NCI-H526 (cell line): ENCODE data around the gene CORO7.
"Not testable (repeated sequence)": the region's sequence is repeated elsewhere in the genome, so short reads cannot be mapped to it uniquely, and the experiment has no call there.

ENCODE experiments used
- DNase-seq, 2 experiments: peaks; one replicate each; lab custom pipeline; 2025; lab: John Stamatoyannopoulos, UW

Gene CORO7

DNA sequence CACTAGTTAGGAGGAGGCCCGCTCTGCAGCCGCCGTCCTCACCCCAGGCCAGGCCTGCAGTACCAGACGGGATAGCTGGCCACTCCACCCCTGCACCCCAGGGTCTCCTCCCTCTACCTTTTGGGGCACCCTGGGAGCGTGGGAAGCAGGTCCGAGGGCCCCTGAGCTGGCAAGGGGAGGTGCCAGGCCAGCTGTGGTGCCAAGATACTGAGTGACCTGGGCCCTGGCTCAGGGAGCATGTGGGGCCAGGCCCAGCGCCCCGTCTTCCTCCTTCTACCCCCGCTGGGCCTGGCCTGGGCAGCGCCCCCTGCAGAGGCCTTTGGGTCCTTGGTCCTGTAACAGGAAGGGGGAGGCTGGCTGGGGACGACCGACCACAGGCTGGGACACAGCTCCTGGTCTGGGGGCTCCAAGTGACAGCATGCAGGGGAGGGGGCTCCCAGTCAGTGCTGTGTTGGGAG is 78.2 kb downstream of the CORO7 start:
- no peak for DNase-seq

DNA sequence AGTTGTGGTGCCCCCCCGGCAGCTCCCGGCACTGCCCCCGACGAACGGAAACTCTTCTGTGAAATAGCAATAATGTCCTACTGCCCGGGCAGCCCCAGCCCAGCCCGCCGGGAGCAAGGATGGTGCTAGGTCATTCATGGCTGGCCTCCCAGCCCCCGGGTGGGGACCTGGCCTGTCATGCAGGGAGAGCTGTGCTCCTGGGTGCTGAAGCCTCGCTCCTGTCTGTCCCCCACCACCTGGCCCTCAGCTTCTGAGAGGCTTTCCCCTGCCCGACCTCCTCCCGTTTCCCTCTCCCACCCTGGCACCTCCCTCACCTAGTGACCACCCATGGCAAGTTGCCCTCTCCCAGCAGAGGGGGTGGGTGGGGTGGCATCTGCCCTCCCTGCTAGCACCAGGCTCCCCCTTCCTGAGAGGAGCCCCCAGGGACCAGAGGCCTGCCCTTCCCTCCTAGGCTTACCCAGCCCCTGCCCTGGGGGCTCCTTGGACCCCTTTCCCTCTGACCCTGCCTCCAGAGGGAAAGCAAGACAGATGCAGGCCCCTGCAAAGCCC is 78.8 kb downstream of the CORO7 start:
- no peak for DNase-seq

DNA sequence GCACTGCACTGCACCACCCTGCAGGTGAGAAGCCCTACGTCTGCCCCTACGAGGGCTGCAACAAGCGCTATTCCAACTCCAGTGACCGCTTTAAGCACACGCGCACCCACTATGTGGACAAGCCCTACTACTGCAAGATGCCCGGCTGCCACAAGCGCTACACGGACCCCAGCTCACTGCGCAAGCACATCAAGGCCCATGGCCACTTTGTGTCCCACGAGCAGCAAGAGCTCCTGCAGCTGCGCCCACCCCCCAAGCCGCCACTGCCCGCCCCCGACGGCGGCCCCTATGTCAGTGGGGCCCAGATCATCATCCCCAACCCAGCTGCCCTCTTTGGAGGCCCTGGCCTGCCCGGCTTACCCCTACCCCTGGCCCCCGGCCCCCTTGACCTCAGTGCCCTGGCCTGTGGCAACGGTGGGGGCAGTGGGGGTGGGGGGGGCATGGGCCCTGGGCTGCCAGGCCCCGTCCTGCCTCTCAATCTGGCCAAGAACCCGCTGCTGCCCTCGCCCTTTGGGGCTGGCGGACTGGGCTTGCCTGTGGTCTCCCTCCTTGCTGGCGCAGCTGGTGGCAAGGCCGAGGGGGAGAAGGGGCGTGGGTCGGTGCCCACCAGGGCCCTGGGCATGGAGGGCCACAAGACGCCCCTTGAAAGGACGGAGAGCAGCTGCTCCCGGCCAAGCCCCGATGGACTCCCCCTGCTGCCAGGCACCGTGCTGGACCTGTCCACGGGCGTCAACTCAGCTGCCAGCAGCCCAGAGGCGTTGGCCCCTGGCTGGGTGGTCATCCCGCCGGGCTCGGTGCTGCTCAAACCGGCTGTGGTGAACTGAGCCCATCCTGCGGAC is 79.5 kb downstream of the CORO7 start:
- no peak for DNase-seq

DNA sequence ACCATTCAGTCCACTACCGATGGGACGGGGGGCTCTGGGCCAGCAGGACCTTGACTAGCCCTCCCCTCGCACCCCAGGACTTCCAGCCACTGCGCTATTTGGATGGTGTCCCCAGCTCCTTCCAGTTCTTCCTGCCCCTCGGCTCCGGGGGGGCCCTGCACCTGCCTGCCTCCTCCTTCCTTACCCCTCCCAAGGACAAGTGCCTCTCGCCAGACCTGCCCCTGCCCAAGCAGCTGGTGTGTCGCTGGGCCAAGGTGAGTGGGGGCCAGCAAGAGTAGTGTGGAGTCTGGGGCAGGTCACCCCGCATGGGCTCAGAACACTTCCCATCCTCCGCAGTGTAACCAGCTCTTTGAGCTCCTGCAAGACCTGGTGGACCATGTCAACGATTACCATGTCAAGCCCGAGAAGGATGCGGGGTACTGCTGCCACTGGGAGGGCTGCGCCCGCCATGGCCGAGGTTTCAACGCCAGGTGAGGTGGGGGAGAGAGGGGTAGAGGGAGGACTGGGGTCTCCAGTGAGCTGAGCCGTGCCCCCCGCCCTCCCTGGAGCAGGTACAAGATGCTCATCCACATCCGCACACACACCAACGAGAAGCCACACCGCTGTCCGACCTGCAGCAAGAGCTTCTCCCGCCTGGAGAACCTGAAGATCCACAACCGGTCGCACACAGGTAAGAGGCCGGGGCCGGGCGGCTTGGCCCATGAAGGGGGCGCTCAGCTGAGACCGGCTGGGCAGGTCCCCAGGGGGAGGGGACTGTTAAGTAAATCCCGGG is 81.5 kb downstream of the CORO7 start:
- DNase-seq, result no peak

DNA sequence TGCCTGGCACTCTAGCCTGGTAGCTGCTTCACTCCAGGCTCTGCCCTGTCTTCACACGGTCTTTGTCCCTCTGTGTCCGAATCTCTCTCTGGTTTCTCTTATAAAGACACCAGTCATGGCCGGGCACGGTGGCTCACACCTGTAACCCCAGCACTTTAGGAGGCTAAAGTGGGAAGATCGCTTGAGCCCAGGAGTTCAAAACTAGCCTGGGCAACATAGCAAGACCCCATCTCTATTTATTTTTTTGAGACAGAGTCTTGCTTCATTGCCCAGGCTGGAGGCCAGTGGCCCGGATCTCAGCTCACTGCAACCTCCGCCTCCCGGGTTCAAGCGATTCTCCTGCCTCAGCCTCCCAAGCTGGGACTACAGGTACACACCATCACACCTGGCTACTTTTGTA is 82.7 kb downstream of the CORO7 start:
- not testable (repeated sequence) for DNase-seq

DNA sequence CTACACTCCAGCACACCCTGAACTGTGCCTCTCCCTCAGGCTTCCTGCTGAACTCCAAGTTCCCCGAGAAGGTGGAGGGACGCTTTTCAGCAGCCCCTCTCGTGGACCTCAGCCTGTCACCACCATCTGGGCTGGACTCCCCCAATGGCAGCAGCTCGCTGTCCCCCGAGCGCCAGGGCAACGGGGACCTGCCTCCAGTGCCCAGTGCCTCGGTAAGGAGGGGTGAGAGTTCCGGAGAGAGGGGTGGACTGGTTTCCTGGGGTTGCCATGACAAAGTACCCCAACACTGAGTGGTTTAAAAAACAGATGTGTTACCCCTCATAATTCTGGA is 83.1 kb downstream of the CORO7 start:
- DNase-seq, result no peak

DNA sequence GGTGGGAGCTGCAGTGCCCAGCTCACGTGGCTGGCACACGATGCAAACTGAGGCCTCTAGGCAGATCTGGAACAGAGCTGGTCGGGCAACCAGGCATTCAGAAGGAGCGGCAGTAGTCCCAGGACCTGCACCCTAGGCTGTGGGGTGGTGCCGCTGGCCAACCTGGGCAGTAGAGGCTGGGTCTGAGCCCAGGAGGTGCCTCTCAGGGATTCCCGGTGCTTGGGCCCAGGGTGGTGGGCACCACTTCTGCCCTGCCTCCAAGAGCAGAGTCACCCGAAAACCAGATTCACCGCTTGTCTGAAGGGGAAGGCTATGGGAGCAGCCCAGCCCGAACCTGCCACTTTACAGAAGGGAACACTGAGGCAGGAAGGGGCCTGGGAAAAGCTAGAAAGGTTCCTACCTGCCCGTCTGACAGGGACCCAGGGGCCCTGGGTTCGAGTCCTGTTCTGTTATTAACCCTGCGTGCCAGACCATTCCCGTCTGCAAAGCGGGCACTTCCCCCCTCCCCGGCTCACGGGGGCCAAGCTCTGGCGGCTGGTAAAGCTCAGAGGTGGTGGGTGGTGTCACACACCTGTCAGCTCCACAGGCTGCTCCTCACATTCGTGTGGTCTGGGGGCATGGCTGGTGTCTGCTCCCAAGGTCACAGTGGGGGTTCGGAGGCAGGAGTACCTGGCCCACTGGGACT is 83.6 kb downstream of the CORO7 start:
- DNase-seq, result no peak

DNA sequence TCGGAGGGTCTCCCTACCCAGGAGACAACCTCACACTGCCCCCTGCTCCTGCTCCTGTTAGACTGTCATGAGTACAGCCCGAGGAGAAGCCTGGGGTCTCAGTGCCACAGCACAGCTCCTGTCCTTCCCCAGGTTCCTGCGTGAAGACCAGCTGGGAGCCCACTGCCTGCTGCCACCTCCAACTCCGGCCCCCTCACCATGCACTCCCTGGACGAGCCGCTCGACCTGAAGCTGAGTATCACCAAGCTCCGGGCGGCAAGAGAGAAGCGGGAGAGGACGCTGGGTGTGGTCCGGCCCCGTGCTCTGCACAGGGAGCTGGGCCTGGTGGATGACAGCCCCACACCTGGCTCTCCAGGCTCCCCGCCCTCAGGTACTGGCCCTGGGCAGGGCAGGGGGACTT is 84.3 kb downstream of the CORO7 start:
- DNase-seq, result no peak

DNA sequence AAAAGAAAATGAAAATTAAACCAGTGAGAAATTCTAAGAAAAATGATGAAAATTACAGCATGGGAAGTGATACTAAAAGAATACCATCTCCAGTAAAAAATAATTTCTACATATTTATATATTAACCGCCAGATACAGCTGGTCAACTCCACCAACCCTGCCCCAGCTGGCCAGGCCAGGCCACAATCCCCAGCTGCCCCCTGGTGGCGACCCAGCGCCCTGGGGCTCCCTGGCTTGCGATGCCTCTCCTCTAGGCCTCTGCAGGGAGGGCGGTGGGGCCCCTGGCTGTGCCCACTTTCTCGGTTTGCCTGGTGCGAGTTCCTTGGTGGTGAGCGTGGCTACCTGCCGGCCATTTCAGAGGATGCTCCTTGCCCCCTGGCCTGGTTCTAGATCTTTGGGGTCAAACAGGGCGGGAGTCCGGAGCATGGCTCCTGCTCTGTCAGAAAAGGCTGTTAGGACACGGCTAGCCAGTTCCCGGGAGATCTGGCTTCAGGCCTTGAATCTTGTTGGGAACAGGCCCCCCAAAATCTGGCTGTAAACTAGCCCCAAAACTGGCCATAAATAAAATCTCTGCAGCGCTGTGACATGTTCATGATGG is 86.0 kb downstream of the CORO7 start:
- peak in 1 of 2 experiments; percentile 37 for DNase-seq

DNA sequence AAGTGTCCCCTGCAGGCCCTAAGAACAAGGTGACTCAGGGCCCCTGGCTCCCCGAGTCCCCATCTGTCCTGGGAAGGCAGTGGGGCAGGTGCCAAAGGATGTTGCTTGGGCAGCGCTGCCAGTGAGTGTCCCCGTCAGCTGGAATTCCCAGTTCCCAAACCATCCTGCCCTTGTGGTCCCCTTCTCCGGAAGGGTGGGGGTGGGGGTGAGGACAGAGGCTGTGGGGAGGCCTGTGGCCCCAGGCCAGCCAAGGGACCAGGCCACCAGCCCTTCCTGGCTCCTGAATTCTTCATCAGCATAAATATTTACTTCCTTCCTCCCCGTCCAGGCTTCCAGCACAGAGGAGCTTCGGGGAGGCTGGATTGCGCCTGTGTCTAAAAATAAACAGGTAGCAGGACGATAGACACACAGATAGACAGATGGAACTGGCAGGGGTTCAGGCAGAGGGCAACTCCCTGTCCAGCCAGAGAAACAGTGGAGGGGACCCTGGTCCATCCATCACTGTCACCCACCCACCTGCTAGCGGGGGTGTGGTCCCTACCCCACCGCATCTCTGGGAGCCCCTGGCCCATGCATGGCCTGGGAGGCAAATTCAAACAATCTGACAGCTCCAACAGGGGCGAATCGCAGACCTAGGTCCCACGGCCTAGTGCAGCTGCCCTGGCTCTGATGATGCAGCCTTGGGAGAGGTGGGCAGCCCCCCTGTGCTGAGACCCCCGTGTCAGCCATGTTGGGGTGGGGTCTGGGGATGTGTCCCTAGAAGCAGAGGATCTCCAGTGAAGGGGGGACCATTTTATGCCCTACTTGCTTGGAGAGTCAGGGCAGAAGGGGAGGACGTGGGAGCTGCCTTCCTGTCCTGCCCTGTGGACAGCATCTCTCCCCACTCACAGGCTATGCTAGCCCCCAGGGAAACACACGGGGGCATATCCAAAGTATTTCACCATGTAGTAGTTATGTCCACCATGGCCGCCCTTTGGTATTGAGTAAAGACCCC is 87.3 kb downstream of the CORO7 start:
- DNase-seq, result no peak

DNA sequence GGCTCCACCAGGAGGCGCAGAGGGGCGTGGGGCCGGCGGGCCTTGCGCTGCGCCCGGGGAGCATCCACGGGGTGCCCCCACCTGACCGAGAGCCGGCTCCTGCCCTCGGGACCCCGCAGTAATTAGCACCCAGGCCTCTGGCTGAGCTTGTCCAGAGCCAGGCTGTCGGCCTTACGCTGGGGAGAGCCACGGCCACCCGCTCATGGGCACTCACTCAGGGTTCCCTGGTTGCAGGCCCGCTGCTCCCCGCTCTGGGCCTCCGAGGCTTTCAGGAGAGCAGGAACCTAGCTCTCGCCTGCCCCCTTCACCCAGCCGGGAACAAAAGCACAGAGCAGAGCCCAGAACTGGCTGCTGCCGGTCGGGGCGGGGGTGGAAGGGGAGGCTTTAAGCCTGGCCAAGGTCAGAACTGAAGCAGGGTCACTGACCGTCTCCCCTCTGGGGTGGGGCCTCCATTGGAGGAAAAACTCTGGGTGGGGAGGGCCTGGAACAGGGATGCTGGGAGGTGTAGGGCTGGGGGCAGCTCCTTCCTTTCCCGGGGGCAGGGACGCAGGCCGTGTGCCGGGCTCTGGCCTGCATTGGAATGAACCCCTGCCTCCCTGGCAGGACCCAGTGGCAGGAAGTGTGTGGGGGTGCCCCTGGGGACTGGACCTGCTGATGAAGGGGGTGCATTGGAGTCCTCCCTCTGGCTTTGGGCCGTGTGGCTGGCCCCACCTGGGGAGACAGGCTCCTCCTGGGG is 88.2 kb downstream of the CORO7 start:
- peak; percentile 58 to 81 for DNase-seq

DNA sequence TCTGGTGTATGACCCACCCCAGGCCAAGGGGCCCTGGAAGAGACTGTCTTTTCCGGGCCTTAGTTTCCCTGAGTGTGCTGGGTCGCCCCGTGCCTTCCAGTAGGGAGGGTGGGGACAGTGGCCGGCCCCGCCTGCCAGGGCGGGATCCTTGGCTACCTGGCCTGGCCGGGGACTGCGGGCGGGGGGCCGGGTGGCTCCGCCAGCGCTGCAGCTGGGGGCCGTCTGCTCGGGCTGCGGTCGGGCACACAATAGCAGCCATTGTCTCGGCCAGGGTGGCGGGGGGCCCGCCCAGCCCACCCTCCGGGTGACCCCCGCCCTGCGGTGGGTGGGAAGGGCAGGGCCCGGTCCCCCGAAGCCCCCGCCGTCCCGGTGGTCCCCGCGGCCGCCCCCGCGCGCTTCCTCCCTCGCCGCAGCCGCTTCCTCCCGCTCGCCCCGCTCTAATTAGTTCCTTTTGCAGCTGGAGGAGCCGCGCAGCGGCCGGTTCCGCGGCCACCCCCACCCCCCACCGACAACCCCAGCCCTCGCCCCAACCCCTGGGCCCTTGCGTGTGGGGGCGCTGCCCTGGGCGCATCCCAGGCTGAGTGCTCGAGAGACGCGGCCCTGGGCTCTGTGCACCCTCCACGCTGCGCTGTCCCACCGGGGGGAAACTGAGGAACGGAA is 88.9 kb downstream of the CORO7 start:
- peak in 1 of 2 experiments; percentile 36 for DNase-seq

DNA sequence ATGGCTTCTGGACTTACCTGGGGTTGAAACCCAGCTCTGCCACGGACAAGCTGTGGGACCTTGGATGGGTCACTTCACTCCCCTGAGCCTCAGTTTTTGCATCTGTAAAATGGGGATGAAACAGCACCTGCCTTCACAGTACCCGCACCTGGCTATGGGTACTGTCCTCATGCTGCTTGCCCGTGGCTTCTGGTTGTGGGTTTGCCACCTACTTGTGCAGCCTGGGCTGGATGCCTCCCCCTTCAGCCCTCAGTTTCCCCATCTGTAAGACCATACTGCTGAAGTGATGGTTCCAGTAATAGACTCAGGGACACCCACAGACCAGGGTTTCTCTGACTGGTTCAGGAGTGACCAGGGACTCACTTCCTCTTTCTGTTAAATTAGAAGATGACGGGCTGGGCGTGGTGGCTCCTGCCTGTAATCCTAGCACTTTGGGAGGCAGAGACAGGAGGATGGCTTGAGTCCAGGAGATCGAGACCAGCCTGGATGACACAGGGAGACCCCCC is 91.1 kb downstream of the CORO7 start:
- DNase-seq, result no peak

DNA sequence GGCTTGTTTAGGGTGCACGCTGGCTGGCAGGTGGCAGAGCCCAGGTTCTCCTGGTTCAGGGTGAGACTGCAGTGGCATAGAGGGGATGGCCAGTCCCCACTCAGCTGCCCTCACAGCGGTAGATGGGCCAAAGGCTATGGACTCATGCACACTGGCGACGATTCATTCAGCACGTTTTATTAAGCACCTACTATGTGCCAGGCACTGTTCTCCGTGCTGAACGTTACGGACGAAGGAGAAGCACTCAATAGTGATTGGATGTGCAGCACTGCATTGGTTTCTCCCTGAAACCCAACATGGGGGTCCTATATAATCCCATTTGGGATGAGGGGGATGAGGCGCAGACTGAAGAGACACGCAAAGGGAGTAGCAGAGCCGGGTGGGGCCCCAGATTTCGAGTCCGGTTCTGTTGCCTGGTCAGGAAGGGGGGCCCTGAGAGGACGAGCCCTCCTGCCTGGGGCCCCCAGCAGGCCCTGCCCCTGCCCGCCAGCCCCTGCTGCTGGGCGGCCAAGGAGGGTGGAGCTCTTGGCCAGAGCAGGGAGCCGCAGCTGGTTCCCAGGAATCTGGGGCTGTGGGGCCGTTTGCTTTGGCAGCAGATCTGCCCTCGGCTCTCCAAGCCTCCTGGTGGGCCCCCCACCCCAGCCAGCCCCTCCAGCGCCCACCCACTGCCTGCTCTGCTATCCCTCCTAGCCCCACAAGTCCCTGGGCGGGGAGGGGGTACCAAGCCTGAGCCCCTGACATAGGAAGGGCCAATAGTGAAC is 91.7 kb downstream of the CORO7 start:
- DNase-seq, result no peak

DNA sequence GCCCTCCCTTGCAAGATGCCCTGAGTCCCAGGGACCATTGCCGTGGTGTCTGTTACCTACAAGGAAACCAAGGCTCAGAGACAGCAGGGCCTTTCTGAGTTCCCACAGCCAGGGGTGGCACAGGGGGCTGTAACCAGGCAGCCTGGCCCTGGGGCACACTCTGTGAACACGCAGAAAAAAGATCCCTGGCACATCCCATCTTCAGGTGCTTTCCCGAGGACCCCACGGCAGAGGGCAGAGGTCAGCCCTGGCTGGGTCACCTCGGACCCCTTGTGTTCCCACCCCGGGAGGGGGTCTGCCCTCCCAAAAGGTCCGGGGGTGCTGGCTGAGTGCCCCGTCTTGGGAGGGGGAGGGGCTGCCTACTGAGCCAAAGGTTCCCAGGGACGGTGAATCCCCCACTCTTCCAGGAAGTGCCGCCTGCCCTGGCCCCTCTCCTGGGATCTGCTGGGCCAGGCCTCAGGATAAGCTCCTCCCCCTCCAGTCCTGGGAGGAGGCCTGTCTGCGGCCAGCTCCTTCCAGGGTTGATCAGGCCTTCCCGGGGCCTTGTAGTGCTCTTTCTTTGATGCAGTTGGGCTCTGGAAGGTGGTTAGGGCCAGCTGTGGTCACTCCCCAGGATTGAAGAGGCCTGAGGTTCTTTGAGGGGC is 92.4 kb downstream of the CORO7 start:
- DNase-seq, result no peak

DNA sequence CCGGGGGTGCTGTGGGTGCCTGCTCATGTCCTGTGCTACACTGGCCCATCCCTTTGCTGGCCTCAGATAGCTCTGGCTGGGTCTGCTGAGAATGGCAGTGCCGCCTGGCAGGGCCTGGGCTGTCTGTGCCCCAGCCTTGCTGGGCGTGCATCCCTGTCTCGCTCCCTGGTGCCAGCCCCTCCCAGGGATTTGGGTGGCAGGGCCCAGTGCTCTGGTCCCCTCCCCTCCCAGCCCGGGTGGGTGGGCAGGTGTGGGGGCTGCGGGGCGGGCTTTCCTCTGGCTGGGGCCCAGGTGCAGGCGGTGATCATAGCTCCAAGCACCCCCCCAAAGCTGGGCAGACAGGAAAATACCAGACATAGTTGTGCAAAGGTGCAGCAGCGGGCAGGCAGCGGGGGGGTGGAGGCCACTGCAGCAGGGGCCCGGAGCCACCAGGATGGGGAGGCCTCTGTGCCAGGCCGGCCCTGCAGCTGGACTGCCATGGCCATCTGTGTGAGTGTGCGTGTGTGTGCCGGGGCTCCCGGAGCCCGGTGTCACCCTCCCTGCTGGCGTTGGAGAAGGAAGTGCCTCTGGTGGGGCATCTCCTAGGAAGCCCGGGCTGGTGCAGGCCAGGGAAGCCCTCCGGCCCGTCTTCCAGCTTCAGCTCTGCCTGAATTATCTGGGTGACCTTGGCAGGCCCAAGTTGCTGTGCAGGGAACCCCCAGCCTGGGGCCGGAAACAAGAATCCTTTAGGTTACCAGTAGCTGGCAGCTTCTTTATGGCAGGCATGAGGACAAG is 93.1 kb downstream of the CORO7 start:
- no peak for DNase-seq
